ENCODE data around the gene HNF1A. TPM values are rescaled to one million over a fixed set of nuclear protein-coding genes. Genes with fewer than 3 reads are reported as not detected.

Gene HNF1A
- polyA plus RNA-seq, 1 donor (not counting 4 experiments of a cell fraction or from before 2014, with no cell fraction given): not detected

- no peak overlapping the region for H3K4me3 ChIP-seq (ENCODE audit: control insufficient read depth in 2 of 3, extremely low read depth in 1 of 3, insufficient read depth in 2 of 3, low read depth in 1 of 3, low read length in 3 of 3)
- FAIRE-seq: no peak
- dilution Hi-C loops (cut with MboI; ENCODE audit: extremely low pct_ligation_motif_present, low sequenced_read_pairs): no loop called here
- H3K27ac ChIP-seq (ENCODE audit: control insufficient read depth, insufficient read depth, low read length): no peak overlapping the region
- no peak overlapping the region for H2AFZ ChIP-seq (ENCODE audit: control insufficient read depth, low read length)
- no peak for TF ChIP-seq EZH2 (IDR thresholded peaks at IDR 0.05; ENCODE audit: low read length)
- no peak for TF ChIP-seq CTCF (optimal IDR thresholded peaks at IDR 0.05 in 1 of 3, IDR thresholded peaks at IDR 0.05 in 1 of 3, conservative IDR thresholded peaks at IDR 0.05 in 1 of 3; ENCODE audit: extremely low read depth in 1 of 3, insufficient read depth in 2 of 3, low read length in 3 of 3)
- H3K4me2 ChIP-seq (ENCODE audit: control insufficient read depth, extremely low read depth, insufficient read depth, low read depth, low read length): no peak overlapping the region
- no peaks in the 10 kb centered on the region for H3K79me2 ChIP-seq (ENCODE audit: control insufficient read depth, insufficient read depth, low read length)
- H3K9me1 ChIP-seq (ENCODE audit: control insufficient read depth, extremely low read depth, insufficient read depth, low read length): no peaks in the 10 kb centered on the region
- DNase-seq (ENCODE audit: low read depth, low spot score): no peak
- no peaks in the 10 kb centered on the region for H3K9me3 ChIP-seq (ENCODE audit: control insufficient read depth, low read depth, low read length)
- H3K4me1 ChIP-seq (ENCODE audit: control insufficient read depth, extremely low read depth, insufficient read depth, low read length): no peaks in the 10 kb centered on the region
- H3K36me3 ChIP-seq (ENCODE audit: control insufficient read depth in 2 of 2, extremely low read depth in 1 of 2, insufficient read depth in 2 of 2, low read length in 2 of 2): peaks cover 0 to 4% of the 10 kb centered on the region in 2 experiments
- H3K9ac ChIP-seq (ENCODE audit: control insufficient read depth, extremely low read depth, insufficient read depth, low read length): no peak overlapping the region
- H3K27me3 ChIP-seq (ENCODE audit: control insufficient read depth, extremely low read depth, insufficient read depth, low read length): peaks cover 7% of the 10 kb centered on the region
- H4K20me1 ChIP-seq (ENCODE audit: control insufficient read depth, extremely low read depth, insufficient read depth, low read length): no peaks in the 10 kb centered on the region
These were observed 19.1 kb downstream of the HNF1A start for GRCh38 chr12:120997448-120997847.

- Histone ChIP-seq H3K9ac (ENCODE audit: control insufficient read depth, extremely low read depth, insufficient read depth, low read length) (no peak overlapping the region), H3K79me2 (ENCODE audit: control insufficient read depth, insufficient read depth, low read length) (no peaks in the 10 kb centered on the region), H3K9me1 (ENCODE audit: control insufficient read depth, extremely low read depth, insufficient read depth, low read length) (no peaks in the 10 kb centered on the region), H3K27me3 (ENCODE audit: control insufficient read depth, extremely low read depth, insufficient read depth, low read length) (peaks cover 7% of the 10 kb centered on the region), H4K20me1 (ENCODE audit: control insufficient read depth, extremely low read depth, insufficient read depth, low read length) (no peaks in the 10 kb centered on the region), H3K27ac (ENCODE audit: control insufficient read depth, insufficient read depth, low read length) (no peak overlapping the region), H3K4me1 (ENCODE audit: control insufficient read depth, extremely low read depth, insufficient read depth, low read length) (no peaks in the 10 kb centered on the region), H3K36me3 (ENCODE audit: control insufficient read depth in 2 of 2, extremely low read depth in 1 of 2, insufficient read depth in 2 of 2, low read length in 2 of 2) (peaks cover 0 to 7% of the 10 kb centered on the region in 2 experiments), H3K4me3 (ENCODE audit: control insufficient read depth in 2 of 3, extremely low read depth in 1 of 3, insufficient read depth in 2 of 3, low read depth in 1 of 3, low read length in 3 of 3) (no peak overlapping the region), H2AFZ (ENCODE audit: control insufficient read depth, low read length) (no peak overlapping the region), H3K9me3 (ENCODE audit: control insufficient read depth, low read depth, low read length) (no peaks in the 10 kb centered on the region), H3K4me2 (ENCODE audit: control insufficient read depth, extremely low read depth, insufficient read depth, low read depth, low read length) (no peak overlapping the region)
- dilution Hi-C loops (cut with MboI; ENCODE audit: extremely low pct_ligation_motif_present, low sequenced_read_pairs): no loop called here
- no peak for FAIRE-seq
- TF ChIP-seq EZH2 (IDR thresholded peaks at IDR 0.05; ENCODE audit: low read length): no peak
- no peak for DNase-seq (ENCODE audit: low read depth, low spot score)
These were observed 20.1 kb downstream of the HNF1A start for GRCh38 chr12:120998435-120998834.
